Esophagus muscularis mucosa (tissue), 4 donors: Measurements from ENCODE around the gene NTSR2.

Source experiments
- CTCF ChIP-seq, 3 experiments: fragments of 200-600 bp in 2 of 3; fragments of 450-650 bp in 1 of 3; sonication (generic) in 2 of 3; IDR thresholded peaks; one replicate each; pipeline ENCODE4 v1.5.1; 2017 to 2019; ENCODE audit warnings: antibody characterized with exemption in 3 of 3, mild to moderate bottlenecking in 2 of 3, moderate library complexity in 1 of 3
- EP300 ChIP-seq: sonication (generic); formaldehyde crosslinking; IDR thresholded peaks from one replicate; pipeline ENCODE4 v1.6.1; 2017; ENCODE audit warnings: antibody characterized with exemption
- POLR2A ChIP-seq: fragments of 450-650 bp; IDR thresholded peaks from one replicate; pipeline ENCODE4 v1.6.1; 2017; ENCODE audit warnings: antibody characterized with exemption, moderate library complexity, mild to moderate bottlenecking, low read depth
- POLR2AphosphoS5 ChIP-seq, 2 donors: sonication (generic); formaldehyde crosslinking; IDR thresholded peaks; one replicate each; pipeline ENCODE4 v1.6.1; 2017; ENCODE audit warnings: antibody characterized with exemption in 2 of 2

- TF ChIP-seq CTCF (IDR thresholded peaks at IDR 0.05) (no peak), POLR2AphosphoS5 (IDR thresholded peaks at IDR 0.05) (peak; percentile 61 to 64), POLR2A (no peak), EP300 (peak; percentile 26)
Observed at GRCh38 chr2:11698009-11698922, 28.3 kb upstream of the NTSR2 start.
